SU-DHL-6 (cell line): ENCODE data around the gene MBLAC2.

Source experiments
- CTCF ChIP-seq: fragments of 200-600 bp; sonication (generic); IDR thresholded peaks from one replicate; pipeline ENCODE4 v1.5.1; 2017; ENCODE audit warnings: antibody characterized with exemption, mild to moderate bottlenecking, low read length, moderate library complexity; ENCODE audit not compliant: insufficient read depth, poor library complexity, severe bottlenecking
- EZH2phosphoT487 ChIP-seq: fragments of 200-600 bp; sonication (generic), shearing (Covaris generic); conservative IDR thresholded peaks from 2 replicates; pipeline ENCODE4 v1.6.1; 2018; ENCODE audit warnings: mild to moderate bottlenecking, antibody characterized with exemption, low read length, moderate library complexity, mixed read lengths

GRCh38 chr5:90506221-90506620 lies 31.6 kb upstream of the MBLAC2 start:
- TF ChIP-seq CTCF (no peak), EZH2phosphoT487 (no peak)
